Skeletal muscle satellite cell (primary cell): ENCODE measurements around the gene C11orf54. TPM values are rescaled to one million over a fixed set of nuclear protein-coding genes. Genes with fewer than 3 reads are reported as not detected.

Source experiments
- H3K27me3 ChIP-seq: 2 replicates; pipeline ENCODE4 v1.7.0; 2013; ENCODE audit warnings: low read length; ENCODE audit not compliant: control insufficient read depth, insufficient read depth
- H3K36me3 ChIP-seq: 2 replicates; pipeline ENCODE4 v1.7.0; 2013; ENCODE audit warnings: mild to moderate bottlenecking, control low read depth, low read length; ENCODE audit not compliant: insufficient read depth
- H3K4me1 ChIP-seq: 2 replicates; pipeline ENCODE4 v1.7.0; 2013; ENCODE audit warnings: low read length; ENCODE audit not compliant: control insufficient read depth, insufficient read depth
- H3K4me2 ChIP-seq: 2 replicates; pipeline ENCODE4 v1.7.0; 2013; ENCODE audit warnings: mild to moderate bottlenecking, low read length
- H3K4me3 ChIP-seq: 2 replicates; pipeline ENCODE4 v1.7.0; 2013; ENCODE audit warnings: low read length
- H3K9ac ChIP-seq: 2 replicates; pipeline ENCODE4 v1.7.0; 2013; ENCODE audit warnings: mild to moderate bottlenecking, low read depth, low read length, moderate library complexity
- H3K9me3 ChIP-seq: replicated peaks from 2 replicates; pipeline ENCODE4 v1.7.0; 2013; ENCODE audit warnings: mild to moderate bottlenecking, control low read depth, low read length
- total RNA-seq: library from RNA; depleted of rRNA; stranded (reverse); fragments of >200 nt; gene quantifications from 2 replicates; pipeline ENCODE4 v1.2.3, GENCODE V29; 2012; rRNA removed

Gene C11orf54
- 9.0 and 15.7 TPM in 2 replicates for total RNA-seq

- H3K36me3 ChIP-seq = peaks cover 48% of the 10 kb centered on the region
- H3K4me2 ChIP-seq = peak within 1 kb of the TSS; percentile 93
- no peaks in the 10 kb centered on the region for H3K9me3 ChIP-seq
- peak within 1 kb of the TSS; percentile 80 for H3K4me3 ChIP-seq
- peaks cover 25% of the 10 kb centered on the region for H3K4me1 ChIP-seq
- H3K9ac ChIP-seq = peak within 1 kb of the TSS; percentile 99
- no peaks in the 10 kb centered on the region for H3K27me3 ChIP-seq
Measured at GRCh38 chr11:93741094-93741881, at the start of gene C11orf54, which contains the start of gene TAF1D. Gene C11orf54 (plus strand): TSS chr11:93741672. CDS start chr11:93747394, 5,722 bp downstream. Gene TAF1D (minus strand): TSS chr11:93741495. CDS start chr11:93739304, 2,191 bp downstream.

GRCh38 chr11:93694109-93694508 lies 47.4 kb upstream of the C11orf54 start:
- Histone ChIP-seq H3K9ac (no peak overlapping the region), H3K27me3 (no peaks in the 10 kb centered on the region), H3K4me1 (no peaks in the 10 kb centered on the region), H3K4me2 (no peak overlapping the region), H3K4me3 (no peak overlapping the region), H3K36me3 (peaks cover 53% of the 10 kb centered on the region), H3K9me3 (no peaks in the 10 kb centered on the region)

GRCh38 chr11:93694557-93694956 lies 46.9 kb upstream of the C11orf54 start:
- Histone ChIP-seq H3K9ac (no peak overlapping the region), H3K4me1 (no peaks in the 10 kb centered on the region), H3K36me3 (peaks cover 53% of the 10 kb centered on the region), H3K9me3 (no peaks in the 10 kb centered on the region), H3K4me3 (no peak overlapping the region), H3K4me2 (no peak overlapping the region), H3K27me3 (no peaks in the 10 kb centered on the region)

GRCh38 chr11:93697611-93698010 lies 43.9 kb upstream of the C11orf54 start:
- peaks cover 46% of the 10 kb centered on the region for H3K36me3 ChIP-seq
- H3K4me3 ChIP-seq = no peak overlapping the region
- H3K9me3 ChIP-seq = no peaks in the 10 kb centered on the region
- H3K9ac ChIP-seq = no peak overlapping the region
- no peaks in the 10 kb centered on the region for H3K27me3 ChIP-seq
- no peaks in the 10 kb centered on the region for H3K4me1 ChIP-seq
- no peak overlapping the region for H3K4me2 ChIP-seq

- Histone ChIP-seq H3K4me2 (no peak overlapping the region), H3K9ac (no peak overlapping the region), H3K9me3 (no peaks in the 10 kb centered on the region), H3K36me3 (peaks cover 50% of the 10 kb centered on the region), H3K4me3 (no peak overlapping the region), H3K4me1 (no peaks in the 10 kb centered on the region), H3K27me3 (no peaks in the 10 kb centered on the region)
Measured at GRCh38 chr11:93700830-93701229, 40.6 kb upstream of the C11orf54 start.

- Histone ChIP-seq H3K4me1 (no peaks in the 10 kb centered on the region), H3K9me3 (no peaks in the 10 kb centered on the region), H3K27me3 (no peaks in the 10 kb centered on the region), H3K4me2 (no peak overlapping the region), H3K4me3 (no peak overlapping the region), H3K36me3 (peaks cover 38% of the 10 kb centered on the region), H3K9ac (no peak overlapping the region)
Measured at GRCh38 chr11:93704237-93704636, 37.2 kb upstream of the C11orf54 start.

- Histone ChIP-seq H3K36me3 (peaks cover 43% of the 10 kb centered on the region), H3K9me3 (no peaks in the 10 kb centered on the region), H3K4me1 (no peaks in the 10 kb centered on the region), H3K27me3 (no peaks in the 10 kb centered on the region), H3K9ac (no peak overlapping the region), H3K4me3 (no peak overlapping the region), H3K4me2 (no peak overlapping the region)
Measured at GRCh38 chr11:93710239-93710638, 31.2 kb upstream of the C11orf54 start.

- Histone ChIP-seq H3K4me2 (no peak overlapping the region), H3K27me3 (no peaks in the 10 kb centered on the region), H3K9me3 (no peaks in the 10 kb centered on the region), H3K36me3 (peaks cover 39% of the 10 kb centered on the region), H3K9ac (no peak overlapping the region), H3K4me3 (no peak overlapping the region), H3K4me1 (no peaks in the 10 kb centered on the region)
Measured at GRCh38 chr11:93712678-93713077, 28.8 kb upstream of the C11orf54 start.

GRCh38 chr11:93715797-93716396 lies 25.6 kb upstream of the C11orf54 start:
- Histone ChIP-seq H3K4me2 (no peak overlapping the region), H3K36me3 (peaks cover 17% of the 10 kb centered on the region), H3K9ac (no peak overlapping the region), H3K27me3 (no peaks in the 10 kb centered on the region), H3K4me3 (no peak overlapping the region), H3K9me3 (no peaks in the 10 kb centered on the region), H3K4me1 (no peaks in the 10 kb centered on the region)

- Histone ChIP-seq H3K9me3 (no peaks in the 10 kb centered on the region), H3K36me3 (peaks cover 25% of the 10 kb centered on the region), H3K4me2 (no peak overlapping the region), H3K9ac (no peak overlapping the region), H3K4me1 (no peaks in the 10 kb centered on the region), H3K4me3 (no peak overlapping the region), H3K27me3 (no peaks in the 10 kb centered on the region)
Measured at GRCh38 chr11:93717501-93717900, 24.0 kb upstream of the C11orf54 start.

GRCh38 chr11:93718057-93718563 lies 23.4 kb upstream of the C11orf54 start:
- H3K4me3 ChIP-seq = no peak overlapping the region
- no peaks in the 10 kb centered on the region for H3K4me1 ChIP-seq
- no peaks in the 10 kb centered on the region for H3K9me3 ChIP-seq
- H3K36me3 ChIP-seq = peaks cover 22% of the 10 kb centered on the region
- no peak overlapping the region for H3K4me2 ChIP-seq
- no peaks in the 10 kb centered on the region for H3K27me3 ChIP-seq
- H3K9ac ChIP-seq = no peak overlapping the region
